ENCODE results near the gene RANBP17. TPM values are rescaled to one million over a fixed set of nuclear protein-coding genes. Genes with fewer than 3 reads are reported as not detected.

RANBP17 gene
- total RNA-seq, 1 experiment from 2014 or later = 28.9 TPM

GRCh38 chr5:171120986-171121622 is 259.3 kb downstream of the RANBP17 start:
- Histone ChIP-seq H3K36me3 (no peaks in the 10 kb centered on the region), H3K9me3 (replicated peaks) (no peaks in the 10 kb centered on the region; the same call in 1 of the 2 replicates), H3K4me3 (no peak overlapping the region), H3K27me3 (no peaks in the 10 kb centered on the region), H3K4me1 (no peaks in the 10 kb centered on the region), H3K27ac (no peak overlapping the region)
- no peak for DNase-seq

- Histone ChIP-seq H3K4me1 (no peaks in the 10 kb centered on the region), H3K36me3 (no peaks in the 10 kb centered on the region), H3K4me3 (no peak overlapping the region), H3K27me3 (no peaks in the 10 kb centered on the region), H3K27ac (no peak overlapping the region), H3K9me3 (replicated peaks) (no peaks in the 10 kb centered on the region; the same call in 1 of the 2 replicates)
- DNase-seq = no peak
Observed at GRCh38 chr5:171121638-171122037, 259.8 kb downstream of the RANBP17 start.

DNA sequence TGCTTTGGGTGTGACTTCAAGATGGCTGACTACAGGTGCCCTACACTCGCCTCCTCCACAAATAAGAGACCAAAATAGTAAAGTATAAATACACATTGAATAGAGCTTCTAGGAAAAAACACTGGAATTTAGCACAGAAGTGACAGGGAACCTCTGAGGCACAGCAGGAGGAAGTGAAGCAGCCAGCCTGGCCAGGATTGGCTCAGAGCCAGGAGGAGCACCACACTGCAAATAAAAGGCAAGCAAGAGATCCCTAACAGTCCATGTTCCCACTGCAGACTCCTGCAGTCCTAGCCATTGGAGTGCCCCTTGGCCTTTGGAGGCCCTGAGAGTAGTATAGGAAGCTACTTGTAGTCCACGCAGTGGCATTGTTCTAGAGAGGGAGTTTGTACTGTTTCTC is 260.6 kb downstream of the RANBP17 start:
- Histone ChIP-seq H3K36me3 (no peaks in the 10 kb centered on the region), H3K4me3 (no peak overlapping the region), H3K4me1 (no peaks in the 10 kb centered on the region), H3K9me3 (replicated peaks) (no peaks in the 10 kb centered on the region; the same call in 1 of the 2 replicates), H3K27me3 (no peaks in the 10 kb centered on the region), H3K27ac (no peak overlapping the region)
- DNase-seq = peak in 1 of 2 experiments; percentile 17

GRCh38 chr5:171123417-171123816 is 261.6 kb downstream of the RANBP17 start:
- DNase-seq = no peak
- Histone ChIP-seq H3K4me1 (no peaks in the 10 kb centered on the region), H3K27me3 (no peaks in the 10 kb centered on the region), H3K4me3 (no peak overlapping the region), H3K36me3 (no peaks in the 10 kb centered on the region), H3K9me3 (replicated peaks) (no peaks in the 10 kb centered on the region; the same call in 1 of the 2 replicates), H3K27ac (no peak overlapping the region)

GRCh38 chr5:171127314-171127713 is 265.5 kb downstream of the RANBP17 start:
- no peak for DNase-seq
- Histone ChIP-seq H3K27ac (no peak overlapping the region), H3K4me3 (no peak overlapping the region), H3K36me3 (no peaks in the 10 kb centered on the region), H3K27me3 (no peaks in the 10 kb centered on the region), H3K4me1 (no peaks in the 10 kb centered on the region), H3K9me3 (replicated peaks) (no peaks in the 10 kb centered on the region)

GRCh38 chr5:171128136-171128535 is 266.3 kb downstream of the RANBP17 start:
- H3K4me3 ChIP-seq = no peak overlapping the region
- H3K27me3 ChIP-seq = no peaks in the 10 kb centered on the region
- H3K36me3 ChIP-seq = no peaks in the 10 kb centered on the region
- DNase-seq = no peak
- no peaks in the 10 kb centered on the region for H3K9me3 ChIP-seq (replicated peaks)
- no peak overlapping the region for H3K27ac ChIP-seq
- H3K4me1 ChIP-seq = no peaks in the 10 kb centered on the region

GRCh38 chr5:171129308-171129707 is 267.5 kb downstream of the RANBP17 start:
- no peak for DNase-seq
- Histone ChIP-seq H3K4me1 (no peaks in the 10 kb centered on the region), H3K4me3 (no peak overlapping the region), H3K27me3 (no peaks in the 10 kb centered on the region), H3K27ac (no peak overlapping the region), H3K9me3 (replicated peaks) (no peaks in the 10 kb centered on the region), H3K36me3 (no peaks in the 10 kb centered on the region)

DNA sequence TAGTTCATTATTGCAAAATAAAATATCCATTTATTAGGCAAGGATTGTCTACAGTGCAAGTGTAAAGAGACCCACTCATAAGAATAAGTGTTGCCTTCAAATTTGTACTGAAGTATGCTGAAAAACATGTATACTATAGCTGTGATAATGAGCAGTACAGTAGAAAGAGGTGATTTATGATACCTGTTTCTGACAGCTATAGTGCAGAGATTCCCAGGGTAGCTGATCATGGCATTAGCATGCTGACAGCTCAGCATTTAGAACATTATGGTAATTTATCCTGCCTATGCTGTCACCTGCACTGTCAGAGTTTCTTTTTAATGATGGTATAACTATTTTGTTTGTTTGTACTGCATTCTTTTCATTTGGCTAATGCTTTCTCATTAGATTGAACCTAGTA is 269.7 kb downstream of the RANBP17 start:
- Histone ChIP-seq H3K9me3 (replicated peaks) (no peaks in the 10 kb centered on the region), H3K4me3 (no peak overlapping the region), H3K36me3 (no peaks in the 10 kb centered on the region), H3K4me1 (no peaks in the 10 kb centered on the region), H3K27ac (no peak overlapping the region), H3K27me3 (no peaks in the 10 kb centered on the region)
- no peak for DNase-seq

DNA sequence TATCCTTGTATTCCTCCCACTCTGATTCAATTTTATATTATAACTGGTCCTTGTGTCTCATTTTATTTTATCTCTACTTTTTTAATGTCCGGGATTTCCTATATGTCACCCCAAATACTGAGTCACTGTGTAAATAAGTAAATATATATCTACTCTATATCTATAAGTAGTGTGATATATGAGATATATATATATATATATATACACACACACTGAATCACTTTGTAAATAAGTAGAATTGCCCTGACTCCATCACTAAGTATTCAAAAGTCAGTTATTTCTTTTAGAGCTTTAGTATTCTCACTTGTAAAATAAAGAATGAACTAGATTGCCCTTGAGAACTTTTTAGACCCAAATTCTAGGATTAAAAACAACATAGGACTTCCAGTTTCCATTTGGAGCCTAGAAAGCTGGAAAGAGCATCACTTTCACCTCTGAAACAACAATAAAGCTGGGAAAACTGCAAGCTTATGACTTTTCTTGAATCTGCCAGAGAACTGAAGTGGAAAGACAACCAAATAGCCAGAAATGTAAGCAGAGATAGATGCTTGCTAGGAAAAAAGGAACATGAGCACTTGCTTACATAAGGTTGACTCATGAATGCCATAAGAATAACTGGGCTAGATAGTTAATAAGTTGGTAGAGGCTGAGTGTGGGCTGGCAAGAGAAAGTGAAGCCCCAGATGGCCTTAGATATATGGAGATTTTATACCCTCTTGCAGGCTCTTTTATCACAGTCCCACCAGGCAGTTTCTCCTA is 276.1 kb downstream of the RANBP17 start:
- H3K4me3 ChIP-seq = no peak overlapping the region
- DNase-seq = no peak
- no peaks in the 10 kb centered on the region for H3K9me3 ChIP-seq (replicated peaks)
- H3K4me1 ChIP-seq = no peaks in the 10 kb centered on the region
- no peak overlapping the region for H3K27ac ChIP-seq
- no peaks in the 10 kb centered on the region for H3K36me3 ChIP-seq
- no peaks in the 10 kb centered on the region for H3K27me3 ChIP-seq

- Histone ChIP-seq H3K9me3 (replicated peaks) (no peaks in the 10 kb centered on the region), H3K4me1 (no peaks in the 10 kb centered on the region)
- DNase-seq = no peak
Observed at GRCh38 chr5:171139227-171139626, 277.4 kb downstream of the RANBP17 start.

DNA sequence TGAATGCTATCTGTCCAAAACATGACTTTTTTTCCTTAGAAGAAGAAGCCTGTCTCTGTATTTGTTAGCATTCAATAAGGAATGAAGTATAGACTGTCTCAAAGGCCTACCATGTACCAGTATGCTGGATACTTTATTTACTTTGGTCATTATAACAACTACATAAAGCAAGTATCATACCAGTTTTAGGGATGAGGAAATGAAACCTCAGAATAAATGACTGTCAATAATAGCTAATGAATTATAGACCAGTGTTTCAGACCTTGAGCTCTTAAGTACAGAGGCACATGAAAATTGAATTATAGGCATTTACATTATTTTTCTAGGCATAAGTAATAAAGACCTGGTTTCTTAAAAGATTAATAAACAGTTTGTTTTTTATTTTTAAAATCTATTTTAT is 280.8 kb downstream of the RANBP17 start:
- Histone ChIP-seq H3K4me1 (no peaks in the 10 kb centered on the region), H3K4me3 (no peak overlapping the region), H3K27ac (no peak overlapping the region), H3K36me3 (no peaks in the 10 kb centered on the region), H3K9me3 (replicated peaks) (no peaks in the 10 kb centered on the region), H3K27me3 (no peaks in the 10 kb centered on the region)
- no peak for DNase-seq

More at GRCh38 chr5:171139227-171139626, 277.4 kb downstream of the RANBP17 start:
- H3K27ac ChIP-seq = no peak overlapping the region
- no peak overlapping the region for H3K4me3 ChIP-seq
- no peaks in the 10 kb centered on the region for H3K36me3 ChIP-seq
- no peaks in the 10 kb centered on the region for H3K27me3 ChIP-seq

GRCh38 chr5:171143171-171143570 is 281.4 kb downstream of the RANBP17 start:
- no peaks in the 10 kb centered on the region for H3K27me3 ChIP-seq
- H3K36me3 ChIP-seq = no peaks in the 10 kb centered on the region
- H3K4me1 ChIP-seq = no peaks in the 10 kb centered on the region
- no peak overlapping the region for H3K27ac ChIP-seq
- H3K4me3 ChIP-seq = no peak overlapping the region
- DNase-seq = no peak
- no peaks in the 10 kb centered on the region for H3K9me3 ChIP-seq (replicated peaks)

GRCh38 chr5:171143926-171144325 is 282.1 kb downstream of the RANBP17 start:
- no peaks in the 10 kb centered on the region for H3K36me3 ChIP-seq
- no peaks in the 10 kb centered on the region for H3K4me1 ChIP-seq
- H3K9me3 ChIP-seq (replicated peaks) = no peaks in the 10 kb centered on the region
- H3K4me3 ChIP-seq = no peak overlapping the region
- no peak overlapping the region for H3K27ac ChIP-seq
- no peaks in the 10 kb centered on the region for H3K27me3 ChIP-seq
- no peak for DNase-seq

- Histone ChIP-seq H3K4me1 (no peaks in the 10 kb centered on the region), H3K9me3 (replicated peaks) (no peaks in the 10 kb centered on the region), H3K27ac (no peak overlapping the region), H3K36me3 (no peaks in the 10 kb centered on the region), H3K27me3 (no peaks in the 10 kb centered on the region), H3K4me3 (no peak overlapping the region)
- DNase-seq = no peak
Observed at GRCh38 chr5:171149333-171149732, 287.5 kb downstream of the RANBP17 start.

DNA sequence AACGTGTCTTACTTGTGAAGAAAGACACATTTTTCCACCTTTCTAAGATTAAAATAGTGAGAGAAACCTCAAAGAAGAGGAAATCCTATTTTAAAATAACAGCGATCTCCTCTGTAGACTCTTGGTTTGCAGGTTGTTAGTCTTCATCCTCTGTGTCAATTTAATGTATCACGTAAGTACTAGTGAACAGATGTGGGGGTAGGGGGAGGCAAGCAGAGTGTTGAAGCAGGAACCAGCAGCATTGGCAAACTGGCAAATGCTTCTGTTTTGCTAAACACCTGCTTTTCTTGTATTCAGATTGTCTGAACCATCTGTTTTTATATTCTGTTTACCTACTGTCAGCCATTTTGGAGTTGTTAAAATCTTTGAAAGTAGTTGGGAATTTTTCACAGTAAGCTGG is 288.0 kb downstream of the RANBP17 start:
- H3K9me3 ChIP-seq (replicated peaks) = no peaks in the 10 kb centered on the region
- H3K4me1 ChIP-seq = no peaks in the 10 kb centered on the region
- no peak overlapping the region for H3K27ac ChIP-seq
- no peak overlapping the region for H3K4me3 ChIP-seq
- no peaks in the 10 kb centered on the region for H3K36me3 ChIP-seq
- no peak for DNase-seq
- no peaks in the 10 kb centered on the region for H3K27me3 ChIP-seq

DNA sequence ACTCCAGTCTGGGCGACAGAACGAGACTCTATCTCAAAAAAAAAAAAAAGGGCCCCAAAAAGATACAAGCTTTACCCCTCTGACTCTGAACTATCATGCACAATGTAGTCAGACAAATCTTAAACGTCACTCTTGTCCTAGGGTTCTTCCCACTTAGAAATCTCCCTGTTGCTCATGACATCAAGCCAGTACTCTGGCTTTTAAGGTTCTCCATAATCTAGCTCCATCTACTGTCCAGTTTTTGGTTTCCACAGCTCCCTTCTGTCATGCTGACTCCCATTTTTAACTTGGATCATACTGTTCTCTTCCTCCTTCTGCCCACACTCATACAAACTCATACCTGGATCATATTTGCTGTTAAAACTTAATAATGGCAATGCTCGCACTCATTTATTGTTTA is 290.6 kb downstream of the RANBP17 start:
- no peak overlapping the region for H3K27ac ChIP-seq
- no peaks in the 10 kb centered on the region for H3K9me3 ChIP-seq (replicated peaks)
- DNase-seq = peak in 1 of 2 experiments; percentile 14
- no peak overlapping the region for H3K4me3 ChIP-seq
- no peaks in the 10 kb centered on the region for H3K4me1 ChIP-seq
- H3K27me3 ChIP-seq = no peaks in the 10 kb centered on the region
- no peaks in the 10 kb centered on the region for H3K36me3 ChIP-seq

Data from SJCRH30 (cell line).